CD4-positive, alpha-beta T cell (primary cell): ENCODE results near the gene ACCS. TPM values are rescaled to one million over a fixed set of nuclear protein-coding genes. Genes with fewer than 3 reads are reported as not detected.

Source experiments
- ATAC-seq: fragments of 200-7000 bp; cut with Tn5 transposase; one replicate; pipeline ENCODE4 v1.10.0; 2022; ENCODE audit warnings: mild to moderate bottlenecking; ENCODE audit not compliant: poor library complexity
- CTCF ChIA-PET: fragments of 350-600 bp; sonication (Branson Sonifier 250); formaldehyde crosslinking; loops from one replicate; lab custom pipeline; 2021; ENCODE audit warnings: antibody characterized with exemption, inconsistent platforms; lab: Charles Lee
- POLR2A ChIA-PET: fragments of 350-600 bp; sonication (Branson Sonifier 250); formaldehyde crosslinking; loops from one replicate; lab custom pipeline; 2021; ENCODE audit warnings: antibody characterized with exemption, inconsistent platforms; lab: Charles Lee
- DNase-seq, 14 experiments: peaks; one replicate each; pipeline ENCODE4 v3.0.0-alpha.2; 2013 to 2020; ENCODE audit warnings: mixed read lengths in 2 of 14
- H3K27ac ChIP-seq, 2 donors: one replicate each; pipeline versions ENCODE4 v1.5.1 to v1.7.0; 2013; ENCODE audit warnings: low read length in 2 of 2, low read depth in 1 of 2, mild to moderate bottlenecking in 1 of 2
- H3K27me3 ChIP-seq, 2 experiments: 1 replicate in 1 of 2; 2 replicates in 1 of 2; pipeline versions ENCODE4 v1.6.1 to v1.7.0; 2013; ENCODE audit warnings: low read length in 2 of 2, control low read depth in 1 of 2, mild to moderate bottlenecking in 1 of 2, moderate library complexity in 1 of 2; ENCODE audit not compliant: insufficient read depth in 2 of 2, control insufficient read depth in 1 of 2
- H3K36me3 ChIP-seq: one replicate; pipeline ENCODE4 v1.6.1; 2013; ENCODE audit warnings: low read length, control low read depth; ENCODE audit not compliant: insufficient read depth
- H3K4me1 ChIP-seq: one replicate; pipeline ENCODE4 v1.6.1; 2013; ENCODE audit warnings: low read length, control low read depth; ENCODE audit not compliant: insufficient read depth
- H3K4me3 ChIP-seq: one replicate; pipeline ENCODE4 v1.5.1; 2013; ENCODE audit warnings: mild to moderate bottlenecking, low read length, moderate library complexity
- H3K9me3 ChIP-seq, 2 experiments: 1 replicate in 1 of 2; 2 replicates in 1 of 2; pipeline versions ENCODE4 v1.6.1 to v1.7.0; 2013; ENCODE audit warnings: low read length in 2 of 2, mild to moderate bottlenecking in 2 of 2, control low read depth in 1 of 2, moderate library complexity in 1 of 2; ENCODE audit not compliant: control insufficient read depth in 1 of 2, insufficient read depth in 1 of 2
- H3K27ac Mint-ChIP-seq: one replicate; pipeline ENCODE4 v1.8.0; 2020; ENCODE audit warnings: mixed read lengths
- H3K27me3 Mint-ChIP-seq: one replicate; pipeline ENCODE4 v1.8.0; 2021; ENCODE audit warnings: mixed read lengths
- H3K36me3 Mint-ChIP-seq: one replicate; pipeline ENCODE4 v1.8.0; 2021; ENCODE audit warnings: low read depth, mixed read lengths
- H3K4me1 Mint-ChIP-seq: one replicate; pipeline ENCODE4 v1.8.0; 2021; ENCODE audit warnings: low read depth, mixed read lengths
- H3K4me3 Mint-ChIP-seq: one replicate; pipeline ENCODE4 v1.8.0; 2020; ENCODE audit warnings: mild to moderate bottlenecking, mixed read lengths
- H3K9me3 Mint-ChIP-seq: one replicate; pipeline ENCODE4 v1.8.0; 2020; ENCODE audit warnings: mixed read lengths
- intact Hi-C, 2 experiments: fragments of 100-400 bp; cut with DNase I in 1 of 2; cut with micrococcal nuclease in 1 of 2; formaldehyde crosslinking; loops; one replicate each; pipeline versions ENCODE4 v1.15.1 to v1.9.0; 2023 to 2025; cut with DNase I, micrococcal nuclease
- total RNA-seq, 174 experiments: library from RNA in 2 of 174; stranded (reverse) in 2 of 174; gene quantifications; one replicate each; pipeline ENCODE4 v1.2.3 and lab custom pipeline; 2021 to 2026
- TF ChIP-seq, protein P1 (sequence below): fragments of 200-600 bp; IDR thresholded peaks from one replicate; pipeline ENCODE4 v1.8.0; 2022; ENCODE audit warnings: antibody characterized with exemption, mild to moderate bottlenecking

The ACCS gene
- total RNA-seq, 2 experiments from 2014 or later = 17.7 to 18.7 TPM

DNA sequence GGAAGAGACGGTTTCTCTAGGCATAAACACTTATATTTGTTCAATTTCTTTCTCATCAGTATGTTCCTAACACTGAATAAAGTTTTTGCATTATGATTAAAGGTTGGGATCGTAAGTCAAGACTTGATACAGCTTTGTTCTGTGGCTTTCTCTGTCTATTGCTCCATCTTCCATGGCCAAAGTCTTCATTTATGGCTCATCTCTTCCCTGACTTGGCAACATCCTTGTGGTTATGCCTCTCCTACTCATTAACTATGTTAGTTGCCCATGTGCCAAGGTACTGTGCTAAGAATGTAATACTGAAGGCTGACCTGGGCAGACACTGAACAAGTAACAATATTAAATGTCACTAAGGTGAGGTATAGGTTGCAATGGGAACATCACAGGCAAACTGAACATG, 19.9 kb upstream of the ACCS start:
- Histone ChIP-seq H3K27ac (no peak overlapping the region), H3K4me1 (no peaks in the 10 kb centered on the region), H3K36me3 (no peaks in the 10 kb centered on the region), H3K27me3 (no peaks in the 10 kb centered on the region), H3K9me3 (peaks cover 0 to 3% of the 10 kb centered on the region in 2 experiments), H3K4me3 (no peak overlapping the region)
- ATAC-seq (no peak), DNase-seq (no peak)
- intact Hi-C loops = no loop called here
- Mint-ChIP-seq H3K27ac (no peak overlapping the region), H3K4me1 (no peaks in the 10 kb centered on the region), H3K9me3 (peaks cover 3% of the 10 kb centered on the region), H3K27me3 (peaks cover 4% of the 10 kb centered on the region), H3K4me3 (no peak overlapping the region), H3K36me3 (no peaks in the 10 kb centered on the region)
- ChIA-PET CTCF (no interaction called here), POLR2A (no interaction called here)
- TF ChIP-seq, protein P1, sequence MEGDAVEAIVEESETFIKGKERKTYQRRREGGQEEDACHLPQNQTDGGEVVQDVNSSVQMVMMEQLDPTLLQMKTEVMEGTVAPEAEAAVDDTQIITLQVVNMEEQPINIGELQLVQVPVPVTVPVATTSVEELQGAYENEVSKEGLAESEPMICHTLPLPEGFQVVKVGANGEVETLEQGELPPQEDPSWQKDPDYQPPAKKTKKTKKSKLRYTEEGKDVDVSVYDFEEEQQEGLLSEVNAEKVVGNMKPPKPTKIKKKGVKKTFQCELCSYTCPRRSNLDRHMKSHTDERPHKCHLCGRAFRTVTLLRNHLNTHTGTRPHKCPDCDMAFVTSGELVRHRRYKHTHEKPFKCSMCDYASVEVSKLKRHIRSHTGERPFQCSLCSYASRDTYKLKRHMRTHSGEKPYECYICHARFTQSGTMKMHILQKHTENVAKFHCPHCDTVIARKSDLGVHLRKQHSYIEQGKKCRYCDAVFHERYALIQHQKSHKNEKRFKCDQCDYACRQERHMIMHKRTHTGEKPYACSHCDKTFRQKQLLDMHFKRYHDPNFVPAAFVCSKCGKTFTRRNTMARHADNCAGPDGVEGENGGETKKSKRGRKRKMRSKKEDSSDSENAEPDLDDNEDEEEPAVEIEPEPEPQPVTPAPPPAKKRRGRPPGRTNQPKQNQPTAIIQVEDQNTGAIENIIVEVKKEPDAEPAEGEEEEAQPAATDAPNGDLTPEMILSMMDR = no peak

DNA sequence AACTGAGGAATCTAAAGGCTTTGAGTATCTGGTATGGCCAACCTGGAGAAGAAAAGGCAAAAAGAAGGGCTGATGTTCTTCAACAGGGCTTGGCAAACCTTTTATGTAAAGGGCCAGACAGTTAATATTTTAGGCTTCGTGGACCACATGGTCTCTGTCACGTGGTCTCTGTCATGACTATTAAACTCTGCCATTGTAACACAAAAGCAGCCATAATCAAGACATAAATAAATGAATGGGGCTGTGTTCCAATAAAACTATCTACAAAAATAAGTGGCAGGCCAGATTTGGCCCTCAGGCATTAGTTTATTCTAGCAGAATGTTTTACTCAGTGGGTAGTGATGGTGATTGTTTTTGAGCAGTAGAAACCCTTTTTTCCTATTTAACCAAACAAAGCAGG, 18.8 kb upstream of the ACCS start:
- Histone ChIP-seq H3K4me1 (no peaks in the 10 kb centered on the region), H3K9me3 (no peaks in the 10 kb centered on the region), H3K4me3 (no peak overlapping the region), H3K36me3 (no peaks in the 10 kb centered on the region), H3K27me3 (no peaks in the 10 kb centered on the region), H3K27ac (no peak overlapping the region)
- no peaks in the 10 kb centered on the region for H3K4me1 Mint-ChIP-seq
- H3K27ac Mint-ChIP-seq = no peak overlapping the region
- DNase-seq (no peak), ATAC-seq (no peak)
- H3K9me3 Mint-ChIP-seq = no peaks in the 10 kb centered on the region
- TF ChIP-seq, protein P1 = no peak
- H3K4me3 Mint-ChIP-seq = no peak overlapping the region
- no peaks in the 10 kb centered on the region for H3K36me3 Mint-ChIP-seq
- H3K27me3 Mint-ChIP-seq = peaks cover 4% of the 10 kb centered on the region
- intact Hi-C loops = no loop called here
- CTCF ChIA-PET = no interaction called here
- POLR2A ChIA-PET = no interaction called here

DNA sequence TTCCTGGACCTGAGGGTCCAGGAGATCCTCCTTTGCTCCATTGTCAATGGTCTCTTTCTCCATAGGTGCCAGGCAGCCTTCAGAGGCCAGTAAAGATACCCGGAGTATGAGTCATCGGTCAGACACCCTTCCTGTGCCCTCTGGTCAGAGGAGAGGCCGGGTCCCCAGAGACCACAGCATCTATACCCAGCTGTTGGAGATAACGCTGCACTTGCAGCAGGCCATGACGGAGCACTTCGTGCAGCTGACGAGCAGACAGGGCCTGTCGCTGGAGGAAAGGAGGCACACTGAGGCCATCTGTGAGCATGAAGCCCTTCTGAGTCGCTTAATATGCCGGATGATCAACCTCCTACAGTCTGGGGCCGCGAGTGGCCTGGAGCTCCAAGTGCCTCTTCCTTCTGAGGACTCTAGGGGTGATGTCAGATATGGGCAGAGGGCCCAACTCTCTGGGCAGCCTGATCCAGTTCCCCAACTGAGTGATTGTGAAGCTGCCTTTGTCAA, 18.1 kb upstream of the ACCS start, which contains the start of gene ACCSL:
TSS of gene ACCSL (plus strand) at position 51 of the 501 bp plus-strand sequence. CDS start at position 107, 56 bp downstream.
- Histone ChIP-seq H3K36me3 (no peaks in the 10 kb centered on the region), H3K4me1 (no peaks in the 10 kb centered on the region), H3K27ac (no peak within 1 kb of the TSS), H3K4me3 (no peak within 1 kb of the TSS), H3K27me3 (no peaks in the 10 kb centered on the region), H3K9me3 (no peaks in the 10 kb centered on the region)
- H3K4me3 Mint-ChIP-seq = no peak within 1 kb of the TSS
- no peaks in the 10 kb centered on the region for H3K4me1 Mint-ChIP-seq
- no peaks in the 10 kb centered on the region for H3K36me3 Mint-ChIP-seq
- ChIA-PET CTCF (no interaction called here), POLR2A (no interaction called here)
- no peaks in the 10 kb centered on the region for H3K9me3 Mint-ChIP-seq
- no peak within 1 kb of the TSS for H3K27ac Mint-ChIP-seq
- H3K27me3 Mint-ChIP-seq = peaks cover 4% of the 10 kb centered on the region
- DNase-seq (no peak), ATAC-seq (no peak)
- intact Hi-C loops = no loop called here
- TF ChIP-seq, protein P1 = no peak
